ENCODE results near the gene PDE6B. TPM values are rescaled to one million over a fixed set of nuclear protein-coding genes. Genes with fewer than 3 reads are reported as not detected.

Gene PDE6B
- total and polyA plus RNA-seq, 2 experiments from 2014 or later: 17.3 to 26.1 TPM

- Histone ChIP-seq H3K4me1 (ENCODE audit: insufficient read depth) (no peaks in the 10 kb centered on the region), H3K27me3 (no peaks in the 10 kb centered on the region), H3K9me2 (replicated peaks; ENCODE audit: insufficient read depth) (no peaks in the 10 kb centered on the region), H3K36me3 (replicated peaks; ENCODE audit: insufficient read depth, low read depth) (no peaks in the 10 kb centered on the region), H2AFZ (no peak overlapping the region), H4K20me1 (ENCODE audit: insufficient read depth, poor library complexity, severe bottlenecking) (no peaks in the 10 kb centered on the region), H3K4me2 (no peak overlapping the region), H3K79me2 (no peaks in the 10 kb centered on the region), H3K27ac (no peak overlapping the region), H3K9me3 (ENCODE audit: low read depth) (no peaks in the 10 kb centered on the region), H3K4me3 (no peak overlapping the region)
- DNase-seq (ENCODE audit: low spot score): no peak
- WGBS (ENCODE audit: low lambda C conversion rate, missing lambda C conversion rate): 90% methylated on average over 25 of the region's 25 CpGs
- no peak for TF ChIP-seq EZH2 (IDR thresholded peaks at IDR 0.05; ENCODE audit: borderline replicate concordance)
- TF ChIP-seq, protein P1, sequence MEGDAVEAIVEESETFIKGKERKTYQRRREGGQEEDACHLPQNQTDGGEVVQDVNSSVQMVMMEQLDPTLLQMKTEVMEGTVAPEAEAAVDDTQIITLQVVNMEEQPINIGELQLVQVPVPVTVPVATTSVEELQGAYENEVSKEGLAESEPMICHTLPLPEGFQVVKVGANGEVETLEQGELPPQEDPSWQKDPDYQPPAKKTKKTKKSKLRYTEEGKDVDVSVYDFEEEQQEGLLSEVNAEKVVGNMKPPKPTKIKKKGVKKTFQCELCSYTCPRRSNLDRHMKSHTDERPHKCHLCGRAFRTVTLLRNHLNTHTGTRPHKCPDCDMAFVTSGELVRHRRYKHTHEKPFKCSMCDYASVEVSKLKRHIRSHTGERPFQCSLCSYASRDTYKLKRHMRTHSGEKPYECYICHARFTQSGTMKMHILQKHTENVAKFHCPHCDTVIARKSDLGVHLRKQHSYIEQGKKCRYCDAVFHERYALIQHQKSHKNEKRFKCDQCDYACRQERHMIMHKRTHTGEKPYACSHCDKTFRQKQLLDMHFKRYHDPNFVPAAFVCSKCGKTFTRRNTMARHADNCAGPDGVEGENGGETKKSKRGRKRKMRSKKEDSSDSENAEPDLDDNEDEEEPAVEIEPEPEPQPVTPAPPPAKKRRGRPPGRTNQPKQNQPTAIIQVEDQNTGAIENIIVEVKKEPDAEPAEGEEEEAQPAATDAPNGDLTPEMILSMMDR (IDR thresholded peaks at IDR 0.05; ENCODE audit: poor library complexity): no peak
Measured at GRCh38 chr4:587671-588350, 37.6 kb upstream of the PDE6B start.

DNA sequence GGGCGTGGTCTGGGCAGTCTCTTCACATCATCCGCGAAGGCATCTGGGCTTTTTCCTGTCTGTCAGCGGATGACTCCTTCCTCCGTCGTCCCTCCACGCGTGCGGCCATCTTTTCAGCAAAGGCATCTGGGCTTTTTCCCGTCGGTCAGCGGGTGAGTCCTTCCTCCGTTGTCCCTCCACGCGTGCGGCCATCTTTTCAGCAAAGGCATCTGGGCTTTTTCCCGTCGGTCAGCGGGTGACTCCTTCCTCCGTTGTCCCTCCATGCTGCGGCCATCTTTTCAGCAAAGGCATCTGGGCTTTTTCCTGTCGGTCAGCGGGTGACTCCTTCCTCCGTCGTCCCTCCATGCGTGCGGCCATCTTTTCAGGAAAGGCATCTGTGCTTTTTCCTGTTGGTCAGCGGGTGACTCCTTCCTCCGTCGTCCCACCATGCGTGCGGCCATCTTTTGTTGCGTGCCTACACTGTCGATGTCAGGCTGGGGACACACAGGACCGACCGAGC is 37.0 kb upstream of the PDE6B start:
- Histone ChIP-seq H3K27ac (no peak overlapping the region), H3K4me2 (no peak overlapping the region), H4K20me1 (ENCODE audit: insufficient read depth, poor library complexity, severe bottlenecking) (no peaks in the 10 kb centered on the region), H3K4me1 (ENCODE audit: insufficient read depth) (no peaks in the 10 kb centered on the region), H3K27me3 (no peaks in the 10 kb centered on the region), H3K36me3 (replicated peaks; ENCODE audit: insufficient read depth, low read depth) (no peaks in the 10 kb centered on the region), H3K4me3 (no peak overlapping the region), H3K9me3 (ENCODE audit: low read depth) (no peaks in the 10 kb centered on the region), H3K79me2 (no peaks in the 10 kb centered on the region), H3K9me2 (replicated peaks; ENCODE audit: insufficient read depth) (no peaks in the 10 kb centered on the region), H2AFZ (no peak overlapping the region)
- TF ChIP-seq, protein P1 (IDR thresholded peaks at IDR 0.05; ENCODE audit: poor library complexity): no peak
- no peak for TF ChIP-seq EZH2 (IDR thresholded peaks at IDR 0.05; ENCODE audit: borderline replicate concordance)
- DNase-seq (ENCODE audit: low spot score): no peak
- 95% methylated on average over 31 of the region's 36 CpGs for WGBS (ENCODE audit: low lambda C conversion rate, missing lambda C conversion rate)

DNA sequence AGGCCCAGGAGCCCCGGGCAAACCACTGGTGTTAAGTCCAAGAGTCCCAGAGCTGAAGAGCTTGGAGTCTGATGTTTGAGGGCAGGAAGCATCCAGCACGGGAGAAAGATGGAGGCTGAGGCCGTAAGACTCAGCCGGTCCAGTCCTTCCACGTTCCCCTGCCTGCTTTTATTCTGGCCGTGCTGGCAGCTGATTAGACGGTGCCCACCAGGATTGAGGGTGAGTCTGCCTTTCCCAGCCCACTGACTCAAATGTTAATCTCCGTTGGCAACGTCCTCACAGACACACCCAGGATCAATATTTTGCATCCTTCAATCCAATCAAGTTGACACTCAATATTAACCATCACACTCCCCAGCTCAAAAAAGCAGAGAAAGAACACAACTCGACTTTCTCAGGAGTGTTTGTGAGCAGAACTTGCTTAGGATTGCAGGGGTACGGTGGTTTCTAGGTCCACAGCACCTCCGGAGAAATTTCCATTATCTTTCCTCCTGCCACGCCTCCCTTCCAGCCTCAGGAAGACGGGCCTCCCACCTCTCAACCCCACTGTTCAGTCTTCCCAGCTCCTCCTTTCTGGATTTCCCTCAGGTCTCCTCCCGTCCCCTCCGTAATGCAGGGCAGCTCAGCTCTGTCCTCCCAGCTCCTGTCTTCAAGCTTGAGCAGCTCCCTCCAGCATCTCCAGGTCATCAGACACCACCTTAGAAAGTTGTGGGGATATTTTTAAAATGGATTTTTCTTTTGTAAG is 36.0 kb upstream of the PDE6B start:
- H3K36me3 ChIP-seq (replicated peaks; ENCODE audit: insufficient read depth, low read depth): no peaks in the 10 kb centered on the region
- H3K27ac ChIP-seq: no peak overlapping the region
- no peak overlapping the region for H2AFZ ChIP-seq
- no peaks in the 10 kb centered on the region for H3K9me3 ChIP-seq (ENCODE audit: low read depth)
- H3K4me1 ChIP-seq (ENCODE audit: insufficient read depth): no peaks in the 10 kb centered on the region
- H4K20me1 ChIP-seq (ENCODE audit: insufficient read depth, poor library complexity, severe bottlenecking): no peaks in the 10 kb centered on the region
- no peak overlapping the region for H3K4me3 ChIP-seq
- TF ChIP-seq, protein P1 (IDR thresholded peaks at IDR 0.05; ENCODE audit: poor library complexity): no peak
- TF ChIP-seq EZH2 (IDR thresholded peaks at IDR 0.05; ENCODE audit: borderline replicate concordance): no peak
- DNase-seq (ENCODE audit: low spot score): no peak
- H3K4me2 ChIP-seq: no peak overlapping the region
- H3K9me2 ChIP-seq (replicated peaks; ENCODE audit: insufficient read depth): no peaks in the 10 kb centered on the region
- WGBS (ENCODE audit: low lambda C conversion rate, missing lambda C conversion rate): 86% methylated on average over 16 of the region's 16 CpGs
- H3K27me3 ChIP-seq: no peaks in the 10 kb centered on the region
- no peaks in the 10 kb centered on the region for H3K79me2 ChIP-seq
